ENCODE data around the gene MYO10.

MYO10 gene

GRCh38 chr5:16970826-16971225 is 34.7 kb upstream of the MYO10 start:
- 100% methylated on average over 2 of the region's 3 CpGs for WGBS, 2 experiments (ENCODE audit: insufficient coverage in 2 of 2)
- H3K9me3 ChIP-seq (ENCODE audit: control insufficient read depth, low read length) = no peaks in the 10 kb centered on the region
- no peaks in the 10 kb centered on the region for H3K36me3 ChIP-seq (ENCODE audit: control insufficient read depth, insufficient read depth, low read length)
- H3K27ac ChIP-seq (ENCODE audit: low read depth, low read length, severe bottlenecking) = no peak overlapping the region
- H3K4me1 ChIP-seq (ENCODE audit: control insufficient read depth, insufficient read depth, low read length, poor library complexity, severe bottlenecking) = peaks cover 18% of the 10 kb centered on the region
- H3K4me3 ChIP-seq (ENCODE audit: extremely low read depth, insufficient read depth, low read length, poor library complexity, severe bottlenecking) = no peak overlapping the region

GRCh38 chr5:16970260-16970659 is 34.2 kb upstream of the MYO10 start:
- Histone ChIP-seq H3K4me3 (ENCODE audit: extremely low read depth, insufficient read depth, low read length, poor library complexity, severe bottlenecking) (no peak overlapping the region), H3K27ac (ENCODE audit: low read depth, low read length, severe bottlenecking) (no peak overlapping the region), H3K9me3 (ENCODE audit: control insufficient read depth, low read length) (no peaks in the 10 kb centered on the region), H3K4me1 (ENCODE audit: control insufficient read depth, insufficient read depth, low read length, poor library complexity, severe bottlenecking) (peaks cover 18% of the 10 kb centered on the region), H3K36me3 (ENCODE audit: control insufficient read depth, insufficient read depth, low read length) (no peaks in the 10 kb centered on the region)
- 94 to 100% methylated on average over 2 of the region's 5 CpGs for WGBS, 2 experiments (ENCODE audit: insufficient coverage in 2 of 2)

- WGBS, 2 experiments (ENCODE audit: insufficient coverage in 2 of 2) = 80% methylated on average over 1 of the region's 1 CpG; no CpG with 5 or more reads in 1 of the 2 experiments
- H3K4me1 ChIP-seq (ENCODE audit: control insufficient read depth, insufficient read depth, low read length, poor library complexity, severe bottlenecking) = peaks cover 10% of the 10 kb centered on the region
- no peaks in the 10 kb centered on the region for H3K9me3 ChIP-seq (ENCODE audit: control insufficient read depth, low read length)
- H3K36me3 ChIP-seq (ENCODE audit: control insufficient read depth, insufficient read depth, low read length) = no peaks in the 10 kb centered on the region
- H3K4me3 ChIP-seq (ENCODE audit: extremely low read depth, insufficient read depth, low read length, poor library complexity, severe bottlenecking) = no peak overlapping the region
- H3K27ac ChIP-seq (ENCODE audit: low read depth, low read length, severe bottlenecking) = peak overlapping the region; percentile 71
Observed at GRCh38 chr5:16965581-16965980, 29.5 kb upstream of the MYO10 start.

GRCh38 chr5:16963821-16964220 is 27.7 kb upstream of the MYO10 start:
- Histone ChIP-seq H3K4me3 (ENCODE audit: extremely low read depth, insufficient read depth, low read length, poor library complexity, severe bottlenecking) (no peak overlapping the region), H3K36me3 (ENCODE audit: control insufficient read depth, insufficient read depth, low read length) (no peaks in the 10 kb centered on the region), H3K4me1 (ENCODE audit: control insufficient read depth, insufficient read depth, low read length, poor library complexity, severe bottlenecking) (peaks cover 9% of the 10 kb centered on the region), H3K9me3 (ENCODE audit: control insufficient read depth, low read length) (no peaks in the 10 kb centered on the region), H3K27ac (ENCODE audit: low read depth, low read length, severe bottlenecking) (no peak overlapping the region)
- WGBS, 2 experiments (ENCODE audit: insufficient coverage in 2 of 2) = 100% methylated on average over 1 to 3 of the region's 7 CpGs

- no peaks in the 10 kb centered on the region for H3K36me3 ChIP-seq (ENCODE audit: control insufficient read depth, insufficient read depth, low read length)
- H3K4me3 ChIP-seq (ENCODE audit: extremely low read depth, insufficient read depth, low read length, poor library complexity, severe bottlenecking) = no peak overlapping the region
- no peak overlapping the region for H3K27ac ChIP-seq (ENCODE audit: low read depth, low read length, severe bottlenecking)
- H3K4me1 ChIP-seq (ENCODE audit: control insufficient read depth, insufficient read depth, low read length, poor library complexity, severe bottlenecking) = peaks cover 21% of the 10 kb centered on the region
- WGBS, 2 experiments (ENCODE audit: insufficient coverage in 2 of 2) = 80 to 93% methylated on average over 2 to 4 of the region's 7 CpGs
- no peaks in the 10 kb centered on the region for H3K9me3 ChIP-seq (ENCODE audit: control insufficient read depth, low read length)
Observed at GRCh38 chr5:16961131-16961530, 25.0 kb upstream of the MYO10 start.

GRCh38 chr5:16957304-16958196 is 21.5 kb upstream of the MYO10 start:
- 84 to 85% methylated on average over 12 to 13 of the region's 13 CpGs for WGBS, 2 experiments (ENCODE audit: insufficient coverage in 2 of 2)

GRCh38 chr5:16953729-16954128 is 17.6 kb upstream of the MYO10 start:
- Histone ChIP-seq H3K27ac (ENCODE audit: low read depth, low read length, severe bottlenecking) (no peak overlapping the region), H3K4me1 (ENCODE audit: control insufficient read depth, insufficient read depth, low read length, poor library complexity, severe bottlenecking) (peaks cover 16% of the 10 kb centered on the region), H3K4me3 (ENCODE audit: extremely low read depth, insufficient read depth, low read length, poor library complexity, severe bottlenecking) (no peak overlapping the region), H3K9me3 (ENCODE audit: control insufficient read depth, low read length) (no peaks in the 10 kb centered on the region), H3K36me3 (ENCODE audit: control insufficient read depth, insufficient read depth, low read length) (no peaks in the 10 kb centered on the region)
- WGBS, 2 experiments (ENCODE audit: insufficient coverage in 2 of 2) = 88 to 93% methylated on average over 3 to 4 of the region's 9 CpGs

More at GRCh38 chr5:16957304-16958196, 21.5 kb upstream of the MYO10 start:
- peaks cover 20% of the 10 kb centered on the region for H3K4me1 ChIP-seq (ENCODE audit: control insufficient read depth, insufficient read depth, low read length, poor library complexity, severe bottlenecking)
- no peak overlapping the region for H3K4me3 ChIP-seq (ENCODE audit: extremely low read depth, insufficient read depth, low read length, poor library complexity, severe bottlenecking)
- no peaks in the 10 kb centered on the region for H3K9me3 ChIP-seq (ENCODE audit: control insufficient read depth, low read length)
- H3K27ac ChIP-seq (ENCODE audit: low read depth, low read length, severe bottlenecking) = peak overlapping the region; percentile 55
- H3K36me3 ChIP-seq (ENCODE audit: control insufficient read depth, insufficient read depth, low read length) = no peaks in the 10 kb centered on the region

- peaks cover 13% of the 10 kb centered on the region for H3K4me1 ChIP-seq (ENCODE audit: control insufficient read depth, insufficient read depth, low read length, poor library complexity, severe bottlenecking)
- no peaks in the 10 kb centered on the region for H3K36me3 ChIP-seq (ENCODE audit: control insufficient read depth, insufficient read depth, low read length)
- no peak overlapping the region for H3K4me3 ChIP-seq (ENCODE audit: extremely low read depth, insufficient read depth, low read length, poor library complexity, severe bottlenecking)
- 100% methylated on average over 1 to 3 of the region's 6 CpGs for WGBS, 2 experiments (ENCODE audit: insufficient coverage in 2 of 2)
- no peak overlapping the region for H3K27ac ChIP-seq (ENCODE audit: low read depth, low read length, severe bottlenecking)
- no peaks in the 10 kb centered on the region for H3K9me3 ChIP-seq (ENCODE audit: control insufficient read depth, low read length)
Observed at GRCh38 chr5:16952968-16953671, 17.0 kb upstream of the MYO10 start.

- Histone ChIP-seq H3K9me3 (ENCODE audit: control insufficient read depth, low read length) (peaks cover 11% of the 10 kb centered on the region), H3K27ac (ENCODE audit: low read depth, low read length, severe bottlenecking) (no peak overlapping the region), H3K36me3 (ENCODE audit: control insufficient read depth, insufficient read depth, low read length) (no peaks in the 10 kb centered on the region), H3K4me1 (ENCODE audit: control insufficient read depth, insufficient read depth, low read length, poor library complexity, severe bottlenecking) (no peaks in the 10 kb centered on the region), H3K4me3 (ENCODE audit: extremely low read depth, insufficient read depth, low read length, poor library complexity, severe bottlenecking) (no peak overlapping the region)
- 86 to 100% methylated on average over 1 of the region's 1 CpG for WGBS, 2 experiments (ENCODE audit: insufficient coverage in 2 of 2)
Observed at GRCh38 chr5:16946725-16947124, 10.6 kb upstream of the MYO10 start.

- Histone ChIP-seq H3K9me3 (ENCODE audit: control insufficient read depth, low read length) (peaks cover 11% of the 10 kb centered on the region), H3K4me1 (ENCODE audit: control insufficient read depth, insufficient read depth, low read length, poor library complexity, severe bottlenecking) (no peaks in the 10 kb centered on the region), H3K36me3 (ENCODE audit: control insufficient read depth, insufficient read depth, low read length) (no peaks in the 10 kb centered on the region), H3K27ac (ENCODE audit: low read depth, low read length, severe bottlenecking) (no peak overlapping the region), H3K4me3 (ENCODE audit: extremely low read depth, insufficient read depth, low read length, poor library complexity, severe bottlenecking) (no peak overlapping the region)
- WGBS, 2 experiments (ENCODE audit: insufficient coverage in 2 of 2) = 90 to 100% methylated on average over 4 of the region's 6 CpGs
Observed at GRCh38 chr5:16944816-16945562, 8.9 kb upstream of the MYO10 start.

All from mesodermal cell (in vitro differentiated cells).